HepG2 (cell line): Measurements from ENCODE around the gene SMARCD1. TPM values are rescaled to one million over a fixed set of nuclear protein-coding genes. Genes with fewer than 3 reads are reported as not detected.

Experiments used
- ATF3 ChIP-seq: sonication (generic); formaldehyde crosslinking; IDR thresholded peaks from 2 replicates; pipeline ENCODE4 v1.4.0; 2020; ENCODE audit warnings: missing genetic modification reagents
- CREM ChIP-seq, 2 experiments: sonication (generic) in 1 of 2; formaldehyde crosslinking in 1 of 2; IDR thresholded peaks; 2 replicates each; pipeline versions ENCODE4 v1.4.0 to v1.6.1; 2016 to 2020; ENCODE audit warnings: antibody characterized with exemption in 1 of 2, mild to moderate bottlenecking in 1 of 2, missing genetic modification reagents in 1 of 2
- ELF3 ChIP-seq: IDR thresholded peaks from 2 replicates; pipeline ENCODE4 v1.6.1; 2016; ENCODE audit warnings: missing genetic modification reagents, missing compliant biosample characterization
- FLYWCH1 ChIP-seq: sonication (generic); formaldehyde crosslinking; IDR thresholded peaks from 2 replicates; pipeline ENCODE4 v1.8.1; 2023; ENCODE audit warnings: mild to moderate bottlenecking, missing genetic modification reagents
- FOXA1 ChIP-seq, 2 experiments: fragments of 450-650 bp in 1 of 2; sonication (generic) in 1 of 2; formaldehyde crosslinking in 1 of 2; IDR thresholded peaks; 2 replicates each; pipeline versions ENCODE4 v1.4.0 to v1.6.1; 2016 to 2020; ENCODE audit warnings: missing genetic modification reagents in 1 of 2
- NFATC3 ChIP-seq: sonication (generic); formaldehyde crosslinking; IDR thresholded peaks from 2 replicates; pipeline ENCODE4 v1.5.1; 2020; ENCODE audit warnings: mild to moderate bottlenecking, missing genetic modification reagents
- NFE2L1 ChIP-seq: sonication (generic); formaldehyde crosslinking; IDR thresholded peaks from 2 replicates; pipeline ENCODE4 v1.4.0; 2020; ENCODE audit warnings: missing genetic modification reagents, mild to moderate bottlenecking, borderline replicate concordance
- POLR2G ChIP-seq: fragments of 200-400 bp; formaldehyde crosslinking; IDR thresholded peaks from 2 replicates; pipeline ENCODE4 v1.6.1; 2018; ENCODE audit warnings: mild to moderate bottlenecking, low read depth, low read length, moderate library complexity
- SIN3B ChIP-seq: fragments of 150-350 bp; IDR thresholded peaks from 2 replicates; pipeline ENCODE4 v1.6.1; 2014; ENCODE audit warnings: low read length
- SRSF4 ChIP-seq: fragments of 200-400 bp; formaldehyde crosslinking; IDR thresholded peaks from one replicate; pipeline ENCODE4 v1.6.1; 2018; ENCODE audit warnings: mild to moderate bottlenecking, low read depth, low read length, moderate library complexity; ENCODE audit not compliant: poor library complexity, severe bottlenecking
- ZNF160 ChIP-seq: sonication (generic); formaldehyde crosslinking; IDR thresholded peaks from 2 replicates; pipeline ENCODE4 v1.8.0; 2022; ENCODE audit warnings: mild to moderate bottlenecking, inconsistent platforms, missing genetic modification reagents
- ZNF24 ChIP-seq: fragments of 450-650 bp; IDR thresholded peaks from 2 replicates; pipeline ENCODE4 v1.6.1; 2017; ENCODE audit warnings: antibody characterized with exemption, mild to moderate bottlenecking
- ZNF337 ChIP-seq: sonication (generic); formaldehyde crosslinking; IDR thresholded peaks from 2 replicates; pipeline ENCODE4 v1.5.1; 2020; ENCODE audit warnings: missing genetic modification reagents, low read depth, mild to moderate bottlenecking, borderline replicate concordance
- ZNF33A ChIP-seq: sonication (generic); formaldehyde crosslinking; IDR thresholded peaks from 2 replicates; pipeline ENCODE4 v1.5.1; 2020; ENCODE audit warnings: missing genetic modification reagents, mild to moderate bottlenecking, moderate library complexity, borderline replicate concordance
- polyA plus RNA-seq, 8 experiments: library from polyadenylated mRNA; depleted of rRNA in 3 of 8; stranded (reverse) in 7 of 8; unstranded in 1 of 8; fragments of >200 nt; fragmentation: Illumina TruSeq in 4 of 8; extraction: Trizol in 4 of 8; gene quantifications; 2 replicates each; pipeline versions ENCODE4 v1.2.1 to v1.2.3, GENCODE V29; 2011 to 2016; ENCODE audit warnings: low read depth in 4 of 8, missing spikeins in 1 of 8, mixed read lengths in 1 of 8; ENCODE audit not compliant: insufficient read depth in 1 of 8
- total RNA-seq, 5 experiments: library from RNA; depleted of rRNA; stranded (reverse); fragments of >200 nt; fragmentation: Illumina TruSeq; extraction: Trizol; gene quantifications; 2 replicates each; pipeline ENCODE4 v1.2.3, GENCODE V29; 2016; ENCODE audit warnings: low read depth in 1 of 5
- TF ChIP-seq, protein P1 (sequence below): sonication (generic); formaldehyde crosslinking; IDR thresholded peaks from 2 replicates; pipeline ENCODE4 v1.5.0; 2020; ENCODE audit warnings: mild to moderate bottlenecking, missing genetic modification reagents, borderline replicate concordance
- TF ChIP-seq, protein P2 (sequence below): IDR thresholded peaks from 2 replicates; pipeline ENCODE4 v1.4.0; 2020; ENCODE audit warnings: mild to moderate bottlenecking, missing genetic modification reagents

The SMARCD1 gene
- total and polyA plus RNA-seq, 2 of the 13 experiments (the other 11 are each of a cell fraction or from before 2014, with no cell fraction given), result 51.7 to 54.6 TPM

GRCh38 chr12:50088577-50089335 lies 3.6 kb downstream of the SMARCD1 start (continued):
- TF ChIP-seq CREM (IDR thresholded peaks at IDR 0.05) (no peak), CREM (CRISPR knock-in tag; IDR thresholded peaks at IDR 0.05) (no peak), ZNF24 (no peak), ZNF160 (CRISPR knock-in tag) (no peak), NFATC3 (CRISPR knock-in tag) (no peak), ZNF33A (no peak), ATF3 (CRISPR knock-in tag) (no peak), FOXA1 (IDR thresholded peaks at IDR 0.05) (no peak), FOXA1 (CRISPR knock-in tag; IDR thresholded peaks at IDR 0.05) (peak; percentile 53; the same call in 1 of the 2 replicates), SRSF4 (no peak), ELF3 (CRISPR knock-in tag) (no peak), POLR2G (no peak), NFE2L1 (CRISPR knock-in tag) (no peak), FLYWCH1 (no peak), SIN3B (0 out of 2 replicates have a peak, but pooled peaks have one; percentile 13), ZNF337 (CRISPR knock-in tag) (no peak)
- TF ChIP-seq, protein P1, sequence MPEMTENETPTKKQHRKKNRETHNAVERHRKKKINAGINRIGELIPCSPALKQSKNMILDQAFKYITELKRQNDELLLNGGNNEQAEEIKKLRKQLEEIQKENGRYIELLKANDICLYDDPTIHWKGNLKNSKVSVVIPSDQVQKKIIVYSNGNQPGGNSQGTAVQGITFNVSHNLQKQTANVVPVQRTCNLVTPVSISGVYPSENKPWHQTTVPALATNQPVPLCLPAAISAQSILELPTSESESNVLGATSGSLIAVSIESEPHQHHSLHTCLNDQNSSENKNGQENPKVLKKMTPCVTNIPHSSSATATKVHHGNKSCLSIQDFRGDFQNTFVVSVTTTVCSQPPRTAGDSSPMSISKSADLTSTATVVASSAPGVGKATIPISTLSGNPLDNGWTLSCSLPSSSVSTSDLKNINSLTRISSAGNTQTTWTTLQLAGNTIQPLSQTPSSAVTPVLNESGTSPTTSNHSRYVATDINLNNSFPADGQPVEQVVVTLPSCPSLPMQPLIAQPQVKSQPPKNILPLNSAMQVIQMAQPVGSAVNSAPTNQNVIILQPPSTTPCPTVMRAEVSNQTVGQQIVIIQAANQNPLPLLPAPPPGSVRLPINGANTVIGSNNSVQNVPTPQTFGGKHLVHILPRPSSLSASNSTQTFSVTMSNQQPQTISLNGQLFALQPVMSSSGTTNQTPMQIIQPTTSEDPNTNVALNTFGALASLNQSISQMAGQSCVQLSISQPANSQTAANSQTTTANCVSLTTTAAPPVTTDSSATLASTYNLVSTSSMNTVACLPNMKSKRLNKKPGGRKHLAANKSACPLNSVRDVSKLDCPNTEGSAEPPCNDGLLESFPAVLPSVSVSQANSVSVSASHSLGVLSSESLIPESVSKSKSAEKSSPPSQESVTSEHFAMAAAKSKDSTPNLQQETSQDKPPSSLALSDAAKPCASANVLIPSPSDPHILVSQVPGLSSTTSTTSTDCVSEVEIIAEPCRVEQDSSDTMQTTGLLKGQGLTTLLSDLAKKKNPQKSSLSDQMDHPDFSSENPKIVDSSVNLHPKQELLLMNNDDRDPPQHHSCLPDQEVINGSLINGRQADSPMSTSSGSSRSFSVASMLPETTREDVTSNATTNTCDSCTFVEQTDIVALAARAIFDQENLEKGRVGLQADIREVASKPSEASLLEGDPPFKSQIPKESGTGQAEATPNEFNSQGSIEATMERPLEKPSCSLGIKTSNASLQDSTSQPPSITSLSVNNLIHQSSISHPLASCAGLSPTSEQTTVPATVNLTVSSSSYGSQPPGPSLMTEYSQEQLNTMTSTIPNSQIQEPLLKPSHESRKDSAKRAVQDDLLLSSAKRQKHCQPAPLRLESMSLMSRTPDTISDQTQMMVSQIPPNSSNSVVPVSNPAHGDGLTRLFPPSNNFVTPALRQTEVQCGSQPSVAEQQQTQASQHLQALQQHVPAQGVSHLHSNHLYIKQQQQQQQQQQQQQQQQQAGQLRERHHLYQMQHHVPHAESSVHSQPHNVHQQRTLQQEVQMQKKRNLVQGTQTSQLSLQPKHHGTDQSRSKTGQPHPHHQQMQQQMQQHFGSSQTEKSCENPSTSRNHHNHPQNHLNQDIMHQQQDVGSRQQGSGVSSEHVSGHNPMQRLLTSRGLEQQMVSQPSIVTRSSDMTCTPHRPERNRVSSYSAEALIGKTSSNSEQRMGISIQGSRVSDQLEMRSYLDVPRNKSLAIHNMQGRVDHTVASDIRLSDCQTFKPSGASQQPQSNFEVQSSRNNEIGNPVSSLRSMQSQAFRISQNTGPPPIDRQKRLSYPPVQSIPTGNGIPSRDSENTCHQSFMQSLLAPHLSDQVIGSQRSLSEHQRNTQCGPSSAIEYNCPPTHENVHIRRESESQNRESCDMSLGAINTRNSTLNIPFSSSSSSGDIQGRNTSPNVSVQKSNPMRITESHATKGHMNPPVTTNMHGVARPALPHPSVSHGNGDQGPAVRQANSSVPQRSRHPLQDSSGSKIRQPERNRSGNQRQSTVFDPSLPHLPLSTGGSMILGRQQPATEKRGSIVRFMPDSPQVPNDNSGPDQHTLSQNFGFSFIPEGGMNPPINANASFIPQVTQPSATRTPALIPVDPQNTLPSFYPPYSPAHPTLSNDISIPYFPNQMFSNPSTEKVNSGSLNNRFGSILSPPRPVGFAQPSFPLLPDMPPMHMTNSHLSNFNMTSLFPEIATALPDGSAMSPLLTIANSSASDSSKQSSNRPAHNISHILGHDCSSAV (CRISPR knock-in tag), result no peak
- TF ChIP-seq, protein P2, sequence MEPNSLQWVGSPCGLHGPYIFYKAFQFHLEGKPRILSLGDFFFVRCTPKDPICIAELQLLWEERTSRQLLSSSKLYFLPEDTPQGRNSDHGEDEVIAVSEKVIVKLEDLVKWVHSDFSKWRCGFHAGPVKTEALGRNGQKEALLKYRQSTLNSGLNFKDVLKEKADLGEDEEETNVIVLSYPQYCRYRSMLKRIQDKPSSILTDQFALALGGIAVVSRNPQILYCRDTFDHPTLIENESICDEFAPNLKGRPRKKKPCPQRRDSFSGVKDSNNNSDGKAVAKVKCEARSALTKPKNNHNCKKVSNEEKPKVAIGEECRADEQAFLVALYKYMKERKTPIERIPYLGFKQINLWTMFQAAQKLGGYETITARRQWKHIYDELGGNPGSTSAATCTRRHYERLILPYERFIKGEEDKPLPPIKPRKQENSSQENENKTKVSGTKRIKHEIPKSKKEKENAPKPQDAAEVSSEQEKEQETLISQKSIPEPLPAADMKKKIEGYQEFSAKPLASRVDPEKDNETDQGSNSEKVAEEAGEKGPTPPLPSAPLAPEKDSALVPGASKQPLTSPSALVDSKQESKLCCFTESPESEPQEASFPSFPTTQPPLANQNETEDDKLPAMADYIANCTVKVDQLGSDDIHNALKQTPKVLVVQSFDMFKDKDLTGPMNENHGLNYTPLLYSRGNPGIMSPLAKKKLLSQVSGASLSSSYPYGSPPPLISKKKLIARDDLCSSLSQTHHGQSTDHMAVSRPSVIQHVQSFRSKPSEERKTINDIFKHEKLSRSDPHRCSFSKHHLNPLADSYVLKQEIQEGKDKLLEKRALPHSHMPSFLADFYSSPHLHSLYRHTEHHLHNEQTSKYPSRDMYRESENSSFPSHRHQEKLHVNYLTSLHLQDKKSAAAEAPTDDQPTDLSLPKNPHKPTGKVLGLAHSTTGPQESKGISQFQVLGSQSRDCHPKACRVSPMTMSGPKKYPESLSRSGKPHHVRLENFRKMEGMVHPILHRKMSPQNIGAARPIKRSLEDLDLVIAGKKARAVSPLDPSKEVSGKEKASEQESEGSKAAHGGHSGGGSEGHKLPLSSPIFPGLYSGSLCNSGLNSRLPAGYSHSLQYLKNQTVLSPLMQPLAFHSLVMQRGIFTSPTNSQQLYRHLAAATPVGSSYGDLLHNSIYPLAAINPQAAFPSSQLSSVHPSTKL (CRISPR knock-in tag), result 0 out of 2 replicates have a peak, but pooled peaks have one; percentile 5
